Esophagus muscularis mucosa (tissue), 4 donors: Measurements from ENCODE around the gene TRAF3.

Experiments
- CTCF ChIP-seq, 3 experiments: fragments of 200-600 bp in 2 of 3; fragments of 450-650 bp in 1 of 3; sonication (generic) in 2 of 3; IDR thresholded peaks; one replicate each; pipeline ENCODE4 v1.5.1; 2017 to 2019; ENCODE audit warnings: antibody characterized with exemption in 3 of 3, mild to moderate bottlenecking in 2 of 3, moderate library complexity in 1 of 3
- EP300 ChIP-seq: sonication (generic); formaldehyde crosslinking; IDR thresholded peaks from one replicate; pipeline ENCODE4 v1.6.1; 2017; ENCODE audit warnings: antibody characterized with exemption
- POLR2A ChIP-seq: fragments of 450-650 bp; IDR thresholded peaks from one replicate; pipeline ENCODE4 v1.6.1; 2017; ENCODE audit warnings: antibody characterized with exemption, moderate library complexity, mild to moderate bottlenecking, low read depth
- POLR2AphosphoS5 ChIP-seq, 2 donors: sonication (generic); formaldehyde crosslinking; IDR thresholded peaks; one replicate each; pipeline ENCODE4 v1.6.1; 2017; ENCODE audit warnings: antibody characterized with exemption in 2 of 2

- no peak for TF ChIP-seq POLR2A
- TF ChIP-seq CTCF (IDR thresholded peaks at IDR 0.05), result no peak
- no peak for TF ChIP-seq EP300
- TF ChIP-seq POLR2AphosphoS5 (IDR thresholded peaks at IDR 0.05), result no peak
These were observed 123.7 kb downstream of the TRAF3 start for GRCh38 chr14:102900631-102901571.
